HepG2 (cell line): Measurements from ENCODE around the gene CDC37L1. TPM values are rescaled to one million over a fixed set of nuclear protein-coding genes. Genes with fewer than 3 reads are reported as not detected.

Experiments used
- ARID2 ChIP-seq: sonication (generic); formaldehyde crosslinking; IDR thresholded peaks from 2 replicates; pipeline ENCODE4 v1.8.1; 2022; ENCODE audit warnings: mild to moderate bottlenecking, missing genetic modification reagents, borderline replicate concordance
- CC2D1A ChIP-seq: sonication (generic); formaldehyde crosslinking; IDR thresholded peaks from 2 replicates; pipeline ENCODE4 v1.8.1; 2023; ENCODE audit warnings: mild to moderate bottlenecking, missing genetic modification reagents
- CTCF ChIP-seq: sonication (generic); formaldehyde crosslinking; IDR thresholded peaks from 2 replicates; pipeline ENCODE4 v1.5.0; 2020; ENCODE audit warnings: mild to moderate bottlenecking, missing genetic modification reagents, moderate library complexity
- DNMT3B ChIP-seq: conservative IDR thresholded peaks from 2 replicates; pipeline ENCODE4 v1.6.1; 2016; ENCODE audit warnings: missing biosample characterization, control low read depth
- ETV5 ChIP-seq: IDR thresholded peaks from 2 replicates; pipeline ENCODE4 v1.6.1; 2018; ENCODE audit warnings: missing biosample characterization, missing genetic modification reagents, inconsistent platforms, borderline replicate concordance
- EZH2 ChIP-seq: conservative IDR thresholded peaks from 2 replicates; pipeline ENCODE4 v1.6.1; 2012; ENCODE audit warnings: mild to moderate bottlenecking, low read depth, low read length, moderate library complexity
- HIVEP1 ChIP-seq: sonication (generic); formaldehyde crosslinking; IDR thresholded peaks from 2 replicates; pipeline ENCODE4 v1.4.0; 2020; ENCODE audit warnings: mild to moderate bottlenecking, missing genetic modification reagents
- HNF4A ChIP-seq: sonication (generic); formaldehyde crosslinking; IDR thresholded peaks from 2 replicates; pipeline ENCODE4 v1.4.0; 2020; ENCODE audit warnings: missing genetic modification reagents
- KDM1A ChIP-seq: IDR thresholded peaks from 2 replicates; pipeline ENCODE4 v1.6.1; 2016; ENCODE audit warnings: missing compliant biosample characterization
- MATR3 ChIP-seq: sonication (generic); formaldehyde crosslinking; IDR thresholded peaks from 2 replicates; pipeline ENCODE4 v1.4.0; 2020; ENCODE audit warnings: missing genetic modification reagents
- NFE2 ChIP-seq: sonication (generic); formaldehyde crosslinking; IDR thresholded peaks from 2 replicates; pipeline ENCODE4 v1.4.0; 2020; ENCODE audit warnings: missing genetic modification reagents
- PAX8 ChIP-seq: sonication (generic); formaldehyde crosslinking; IDR thresholded peaks from 2 replicates; pipeline ENCODE4 v1.8.0; 2022; ENCODE audit warnings: mild to moderate bottlenecking, missing genetic modification reagents, borderline replicate concordance
- RNF219 ChIP-seq: sonication (generic); formaldehyde crosslinking; IDR thresholded peaks from 2 replicates; pipeline ENCODE4 v1.5.0; 2020; ENCODE audit warnings: mild to moderate bottlenecking, missing genetic modification reagents
- RXRA ChIP-seq: sonication (generic); formaldehyde crosslinking; IDR thresholded peaks from 2 replicates; pipeline ENCODE4 v1.5.1; 2020; ENCODE audit warnings: missing genetic modification reagents
- SMAD9 ChIP-seq: sonication (generic); formaldehyde crosslinking; IDR thresholded peaks from 2 replicates; pipeline ENCODE4 v1.5.1; 2020; ENCODE audit warnings: mild to moderate bottlenecking, missing genetic modification reagents
- ZBTB21 ChIP-seq: sonication (generic); formaldehyde crosslinking; IDR thresholded peaks from 2 replicates; pipeline ENCODE4 v1.4.0; 2020; ENCODE audit warnings: missing genetic modification reagents
- ZNF264 ChIP-seq: sonication (generic); formaldehyde crosslinking; IDR thresholded peaks from 2 replicates; pipeline ENCODE4 v1.4.0; 2020; ENCODE audit warnings: missing genetic modification reagents
- ZNF274 ChIP-seq: sonication (generic); formaldehyde crosslinking; IDR thresholded peaks from 2 replicates; pipeline ENCODE4 v1.5.1; 2020; ENCODE audit warnings: mild to moderate bottlenecking, missing genetic modification reagents
- ZNF350 ChIP-seq: sonication (generic); formaldehyde crosslinking; IDR thresholded peaks from 2 replicates; pipeline ENCODE4 v1.4.0; 2020; ENCODE audit warnings: mild to moderate bottlenecking, low read depth, missing genetic modification reagents, borderline replicate concordance
- ZNF44 ChIP-seq: sonication (generic); formaldehyde crosslinking; IDR thresholded peaks from 2 replicates; pipeline ENCODE4 v1.5.1; 2020; ENCODE audit warnings: mild to moderate bottlenecking, missing genetic modification reagents
- ZNF577 ChIP-seq: sonication (generic); formaldehyde crosslinking; IDR thresholded peaks from 2 replicates; pipeline ENCODE4 v1.4.0; 2020; ENCODE audit warnings: mild to moderate bottlenecking, low read depth, missing genetic modification reagents, borderline replicate concordance
- ZNF615 ChIP-seq: sonication (generic); formaldehyde crosslinking; IDR thresholded peaks from 2 replicates; pipeline ENCODE4 v1.5.0; 2020; ENCODE audit warnings: mild to moderate bottlenecking, missing genetic modification reagents, borderline replicate concordance
- ZNF687 ChIP-seq: sonication (generic); formaldehyde crosslinking; IDR thresholded peaks from 2 replicates; pipeline ENCODE4 v1.5.1; 2020; ENCODE audit warnings: mild to moderate bottlenecking, missing genetic modification reagents, moderate library complexity
- polyA plus RNA-seq, 8 experiments: library from polyadenylated mRNA; depleted of rRNA in 3 of 8; stranded (reverse) in 7 of 8; unstranded in 1 of 8; fragments of >200 nt; fragmentation: Illumina TruSeq in 4 of 8; extraction: Trizol in 4 of 8; gene quantifications; 2 replicates each; pipeline versions ENCODE4 v1.2.1 to v1.2.3, GENCODE V29; 2011 to 2016; ENCODE audit warnings: low read depth in 4 of 8, missing spikeins in 1 of 8, mixed read lengths in 1 of 8; ENCODE audit not compliant: insufficient read depth in 1 of 8
- total RNA-seq, 5 experiments: library from RNA; depleted of rRNA; stranded (reverse); fragments of >200 nt; fragmentation: Illumina TruSeq; extraction: Trizol; gene quantifications; 2 replicates each; pipeline ENCODE4 v1.2.3, GENCODE V29; 2016; ENCODE audit warnings: low read depth in 1 of 5

Gene CDC37L1
- total and polyA plus RNA-seq, 2 of the 13 experiments (the other 11 are each of a cell fraction or from before 2014, with no cell fraction given) = 5.5 to 17.0 TPM

GRCh38 chr9:4662989-4663792, 16.2 kb upstream of the CDC37L1 start (continued):
- TF ChIP-seq ZNF687 (CRISPR knock-in tag) (peak; percentile 74), MATR3 (no peak), ARID2 (0 out of 2 replicates have a peak, but pooled peaks have one; percentile 13), KDM1A (CRISPR knock-in tag) (no peak), ZNF577 (CRISPR knock-in tag) (no peak), ZNF264 (CRISPR knock-in tag) (no peak), NFE2 (no peak), RNF219 (CRISPR knock-in tag) (no peak), HNF4A (no peak), ZNF615 (CRISPR knock-in tag) (no peak), CTCF (CRISPR knock-in tag) (no peak), HIVEP1 (no peak), CC2D1A (CRISPR knock-in tag) (no peak), ZNF350 (0 out of 2 replicates have a peak, but pooled peaks have one; percentile 1), EZH2 (no peak), SMAD9 (CRISPR knock-in tag) (no peak), PAX8 (CRISPR knock-in tag) (no peak), RXRA (no peak), ZNF44 (no peak), ZNF274 (0 out of 2 replicates have a peak, but pooled peaks have one; percentile 6), DNMT3B (no peak), ETV5 (CRISPR knock-in tag) (peak; percentile 1; the same call in 1 of the 2 replicates), ZBTB21 (peak; percentile 79)
